HG03571 (cell line): ENCODE results near the gene CACNB2.

Experiments
- ATAC-seq: cut with Tn5 transposase; IDR thresholded peaks from one replicate; pipeline ENCODE4 v1.9.1; 2021; ENCODE audit not compliant: unreplicated experiment

The CACNB2 gene

GRCh38 chr10:18278181-18278580, 138.0 kb downstream of the CACNB2 start:
- ATAC-seq: no peak

GRCh38 chr10:18279173-18279572, 138.9 kb downstream of the CACNB2 start:
- ATAC-seq: no peak

- no peak for ATAC-seq
Measured at GRCh38 chr10:18282094-18282493, 141.9 kb downstream of the CACNB2 start.

- no peak for ATAC-seq
Measured at GRCh38 chr10:18290651-18291313, 150.6 kb downstream of the CACNB2 start.

- ATAC-seq: peak; percentile 41
Measured at GRCh38 chr10:18293536-18294510, 153.6 kb downstream of the CACNB2 start.

GRCh38 chr10:18294633-18295032, 154.4 kb downstream of the CACNB2 start:
- no peak for ATAC-seq

- no peak for ATAC-seq
Measured at GRCh38 chr10:18297659-18298058, 157.4 kb downstream of the CACNB2 start.

GRCh38 chr10:18298256-18298655, 158.0 kb downstream of the CACNB2 start:
- no peak for ATAC-seq

- ATAC-seq: no peak
Measured at GRCh38 chr10:18303851-18304801, 163.9 kb downstream of the CACNB2 start.

GRCh38 chr10:18306031-18306430, 165.8 kb downstream of the CACNB2 start:
- no peak for ATAC-seq

GRCh38 chr10:18308600-18308999, 168.4 kb downstream of the CACNB2 start:
- ATAC-seq: no peak

- no peak for ATAC-seq
Measured at GRCh38 chr10:18310761-18311160, 170.5 kb downstream of the CACNB2 start.

GRCh38 chr10:18312374-18313139, 172.3 kb downstream of the CACNB2 start:
- ATAC-seq: peak; percentile 66

- no peak for ATAC-seq
Measured at GRCh38 chr10:18313140-18313530, 172.9 kb downstream of the CACNB2 start.

GRCh38 chr10:18313626-18314025, 173.4 kb downstream of the CACNB2 start:
- no peak for ATAC-seq

- no peak for ATAC-seq
Measured at GRCh38 chr10:18319628-18320027, 179.4 kb downstream of the CACNB2 start.

GRCh38 chr10:18321371-18321770, 181.1 kb downstream of the CACNB2 start:
- no peak for ATAC-seq

- no peak for ATAC-seq
Measured at GRCh38 chr10:18323916-18324315, 183.7 kb downstream of the CACNB2 start.

GRCh38 chr10:18325410-18325809, 185.2 kb downstream of the CACNB2 start:
- no peak for ATAC-seq

- ATAC-seq: no peak
Measured at GRCh38 chr10:18325889-18326531, 185.8 kb downstream of the CACNB2 start.
